HEK293T (cell line): ENCODE measurements around the gene PSMD6.

Experiments
- BHLHE40 ChIP-seq: fragments of 450-650 bp; IDR thresholded peaks from 2 replicates; pipeline ENCODE4 v1.6.1; 2016; ENCODE audit warnings: mild to moderate bottlenecking, moderate library complexity, borderline replicate concordance
- ELF4 ChIP-seq: fragments of 450-650 bp; IDR thresholded peaks from 2 replicates; pipeline ENCODE4 v1.6.1; 2017; ENCODE audit warnings: antibody characterized with exemption
- FOXM1 ChIP-seq: fragments of 450-650 bp; IDR thresholded peaks from 2 replicates; pipeline ENCODE4 v1.6.1; 2017; ENCODE audit warnings: mild to moderate bottlenecking, borderline replicate concordance
- L3MBTL2 ChIP-seq: fragments of 450-650 bp; conservative IDR thresholded peaks from 2 replicates; pipeline ENCODE4 v1.6.1; 2016; ENCODE audit warnings: mild to moderate bottlenecking
- NFRKB ChIP-seq: fragments of 450-650 bp; IDR thresholded peaks from 2 replicates; pipeline ENCODE4 v1.6.1; 2016; ENCODE audit warnings: mild to moderate bottlenecking, moderate library complexity
- PKNOX1 ChIP-seq: fragments of 450-650 bp; IDR thresholded peaks from 2 replicates; pipeline ENCODE4 v1.6.1; 2016
- SP1 ChIP-seq: fragments of 450-650 bp; IDR thresholded peaks from 2 replicates; pipeline ENCODE4 v1.6.1; 2017
- TARDBP ChIP-seq: fragments of 450-650 bp; IDR thresholded peaks from 2 replicates; pipeline ENCODE4 v1.6.1; 2016

- no peak for TF ChIP-seq L3MBTL2
- TF ChIP-seq TARDBP, result no peak
- no peak for TF ChIP-seq PKNOX1
- TF ChIP-seq SP1, result no peak
- no peak for TF ChIP-seq FOXM1
- TF ChIP-seq BHLHE40, result no peak
- no peak for TF ChIP-seq ELF4
- TF ChIP-seq NFRKB, result no peak
These were observed 41.5 kb upstream of the PSMD6 start for GRCh38 chr3:64064804-64065203.
